Neural progenitor cell (in vitro differentiated cells): ENCODE data around the gene FHAD1. TPM values are rescaled to one million over a fixed set of nuclear protein-coding genes. Genes with fewer than 3 reads are reported as not detected.

Experiments used
- DNase-seq: peaks from one replicate; pipeline ENCODE4 v3.0.0-alpha.2; 2016; ENCODE audit warnings: low spot score
- H2AFZ ChIP-seq: fragments of 200-600 bp; sonication (generic); replicated peaks from 2 replicates; pipeline ENCODE4 v1.6.1; 2016; ENCODE audit warnings: antibody characterized with exemption
- H3F3A ChIP-seq: fragments of 200-600 bp; sonication (generic); 2 replicates; pipeline ENCODE4 v1.6.1; 2016; ENCODE audit warnings: antibody characterized with exemption, low read depth
- H3K27ac ChIP-seq: fragments of 200-600 bp; sonication (generic); 2 replicates; pipeline ENCODE4 v1.5.1; 2016; ENCODE audit warnings: mild to moderate bottlenecking
- H3K27me3 ChIP-seq: fragments of 200-600 bp; sonication (generic); 2 replicates; pipeline ENCODE4 v1.6.1; 2016; ENCODE audit warnings: mild to moderate bottlenecking, moderate library complexity
- H3K36me3 ChIP-seq: fragments of 200-600 bp; sonication (generic); 2 replicates; pipeline ENCODE4 v1.5.1; 2016
- H3K4me1 ChIP-seq: fragments of 200-600 bp; sonication (generic); 2 replicates; pipeline ENCODE4 v1.6.1; 2016; ENCODE audit warnings: mixed run types
- H3K4me2 ChIP-seq: fragments of 200-600 bp; sonication (generic); 2 replicates; pipeline ENCODE4 v1.6.1; 2016
- H3K4me3 ChIP-seq: fragments of 200-600 bp; sonication (generic); 2 replicates; pipeline ENCODE4 v1.5.1; 2016
- H3K79me2 ChIP-seq: fragments of 200-600 bp; sonication (generic); 2 replicates; pipeline ENCODE4 v1.6.1; 2016; ENCODE audit warnings: low read depth
- H3K9ac ChIP-seq: fragments of 200-600 bp; sonication (generic); 2 replicates; pipeline ENCODE4 v1.6.1; 2016
- H3K9me3 ChIP-seq: fragments of 200-600 bp; sonication (generic); 2 replicates; pipeline ENCODE4 v1.5.1; 2016; ENCODE audit warnings: low read depth
- H4K20me1 ChIP-seq: fragments of 200-600 bp; sonication (generic); 2 replicates; pipeline ENCODE4 v1.6.1; 2016; ENCODE audit warnings: low read depth
- H3K27ac Mint-ChIP-seq: 3 replicates; pipeline ENCODE4 v1.8.0; 2021; ENCODE audit warnings: mixed read lengths
- H3K27me3 Mint-ChIP-seq: 2 replicates; pipeline ENCODE4 v1.8.0; 2022; ENCODE audit warnings: low read depth, mild to moderate bottlenecking, inconsistent platforms, moderate library complexity, mixed read lengths; ENCODE audit not compliant: insufficient read depth
- H3K36me3 Mint-ChIP-seq: 3 replicates; pipeline ENCODE4 v1.8.0; 2021; ENCODE audit warnings: mixed read lengths
- H3K4me1 Mint-ChIP-seq: 3 replicates; pipeline ENCODE4 v1.8.0; 2021; ENCODE audit warnings: mixed read lengths
- H3K4me3 Mint-ChIP-seq: 3 replicates; pipeline ENCODE4 v1.8.0; 2021; ENCODE audit warnings: mild to moderate bottlenecking, moderate library complexity, mixed read lengths
- H3K9me3 Mint-ChIP-seq: 3 replicates; pipeline ENCODE4 v1.8.0; 2020; ENCODE audit warnings: mixed read lengths
- CTCF ChIP-seq: fragments of 200-600 bp; sonication (generic); IDR thresholded peaks from 2 replicates; pipeline ENCODE4 v1.5.1; 2017; ENCODE audit warnings: antibody characterized with exemption, mild to moderate bottlenecking
- EZH2 ChIP-seq: fragments of 200-600 bp; sonication (generic); IDR thresholded peaks from 2 replicates; pipeline ENCODE4 v1.6.1; 2017; ENCODE audit warnings: antibody characterized with exemption, mild to moderate bottlenecking, moderate library complexity
- EZH2phosphoT487 ChIP-seq: fragments of 200-600 bp; sonication (generic); IDR thresholded peaks from 2 replicates; pipeline ENCODE4 v1.6.1; 2017; ENCODE audit warnings: antibody characterized with exemption
- total RNA-seq: library from RNA; depleted of rRNA; stranded (reverse); fragments of >200 nt; gene quantifications from 2 replicates; pipeline ENCODE4 v1.2.3, GENCODE V29; 2015; ENCODE audit warnings: low replicate concordance

The FHAD1 gene
- total RNA-seq, 1 donor from 2014 or later = 9.1 TPM

DNA sequence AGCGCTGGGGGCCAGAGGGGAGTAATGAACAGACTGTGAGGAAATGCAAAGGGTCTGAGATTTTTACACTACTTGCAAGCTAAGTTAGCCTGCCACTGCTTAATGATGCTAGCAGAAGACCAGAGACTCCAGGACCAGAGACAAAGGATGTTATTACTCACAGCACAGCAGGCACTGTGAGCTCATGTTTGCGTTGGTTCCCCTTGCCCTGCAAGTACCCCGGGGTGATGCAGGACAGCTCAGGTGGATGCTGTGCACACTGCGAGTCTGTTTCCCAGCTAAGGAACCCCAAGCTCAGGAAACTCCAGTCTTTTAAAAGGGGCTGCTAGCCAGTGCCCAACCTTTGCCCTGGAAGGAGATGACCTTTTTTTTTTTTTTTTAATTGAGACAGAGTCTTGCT is 1.2 kb downstream of the FHAD1 start:
- Histone ChIP-seq H3F3A (peaks cover 13% of the 10 kb centered on the region), H3K4me2 (peak overlapping the region; percentile 90), H3K27ac (no peak overlapping the region), H3K9ac (no peak overlapping the region), H2AFZ (no peak overlapping the region), H3K4me3 (no peak overlapping the region), H3K27me3 (peaks cover 4% of the 10 kb centered on the region), H3K79me2 (no peaks in the 10 kb centered on the region), H3K36me3 (no peaks in the 10 kb centered on the region), H3K9me3 (no peaks in the 10 kb centered on the region), H3K4me1 (peaks cover 14% of the 10 kb centered on the region), H4K20me1 (no peaks in the 10 kb centered on the region)
- Mint-ChIP-seq H3K4me3 (peak overlapping the region; percentile 90), H3K36me3 (peaks cover 2% of the 10 kb centered on the region), H3K9me3 (peaks cover 10% of the 10 kb centered on the region), H3K27me3 (peaks cover 10% of the 10 kb centered on the region), H3K4me1 (peaks cover 50% of the 10 kb centered on the region), H3K27ac (no peak overlapping the region)
- no peak for DNase-seq
- TF ChIP-seq EZH2phosphoT487 = no peak
- no peak for TF ChIP-seq CTCF
- no peak for TF ChIP-seq EZH2

DNA sequence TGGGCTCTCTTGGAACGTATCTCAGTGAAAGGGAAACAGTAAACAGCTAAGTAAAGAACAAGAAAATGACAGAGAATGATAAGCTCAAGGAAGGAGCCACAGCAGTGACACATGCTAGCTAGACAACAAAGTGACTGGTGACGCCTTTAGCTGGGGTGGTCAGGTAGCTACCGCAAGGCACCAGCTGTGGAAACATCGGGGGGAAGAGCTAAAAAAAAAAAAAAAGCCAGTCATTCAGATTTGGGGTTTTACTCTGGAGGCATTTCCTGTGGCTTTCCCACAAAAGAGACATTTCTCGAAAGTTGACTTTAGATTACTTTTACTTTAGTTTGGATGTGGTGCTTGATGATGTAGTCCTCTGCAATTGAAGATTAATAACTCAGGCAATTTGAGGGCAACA is 2.1 kb downstream of the FHAD1 start:
- H3K36me3 ChIP-seq = no peaks in the 10 kb centered on the region
- Mint-ChIP-seq H3K27me3 (peaks cover 8% of the 10 kb centered on the region), H3K4me3 (no peak overlapping the region), H3K9me3 (peaks cover 10% of the 10 kb centered on the region), H3K27ac (no peak overlapping the region), H3K4me1 (peaks cover 46% of the 10 kb centered on the region), H3K36me3 (peaks cover 2% of the 10 kb centered on the region)
- H3F3A ChIP-seq = peaks cover 13% of the 10 kb centered on the region
- H3K4me2 ChIP-seq = no peak overlapping the region
- H3K27me3 ChIP-seq = peaks cover 4% of the 10 kb centered on the region
- no peaks in the 10 kb centered on the region for H3K79me2 ChIP-seq
- TF ChIP-seq CTCF (no peak), EZH2phosphoT487 (no peak), EZH2 (no peak)
- no peaks in the 10 kb centered on the region for H4K20me1 ChIP-seq
- no peaks in the 10 kb centered on the region for H3K9me3 ChIP-seq
- DNase-seq = no peak
- H3K4me3 ChIP-seq = no peak overlapping the region
- peaks cover 14% of the 10 kb centered on the region for H3K4me1 ChIP-seq
- H3K9ac ChIP-seq = no peak overlapping the region
- H2AFZ ChIP-seq = no peak overlapping the region
- no peak overlapping the region for H3K27ac ChIP-seq

GRCh38 chr1:15251857-15252835 is 5.1 kb downstream of the FHAD1 start:
- Mint-ChIP-seq H3K27me3 (peaks cover 5% of the 10 kb centered on the region), H3K27ac (peak overlapping the region; percentile 69), H3K4me1 (peaks cover 30% of the 10 kb centered on the region), H3K4me3 (no peak overlapping the region), H3K9me3 (peaks cover 6% of the 10 kb centered on the region), H3K36me3 (peaks cover 2% of the 10 kb centered on the region)
- Histone ChIP-seq H3K4me2 (no peak overlapping the region), H3K27me3 (peaks cover 4% of the 10 kb centered on the region), H3K9ac (no peak overlapping the region), H2AFZ (no peak overlapping the region), H3F3A (no peaks in the 10 kb centered on the region), H3K79me2 (no peaks in the 10 kb centered on the region), H3K4me1 (peaks cover 9% of the 10 kb centered on the region), H3K36me3 (no peaks in the 10 kb centered on the region), H3K27ac (no peak overlapping the region), H3K4me3 (no peak overlapping the region), H3K9me3 (no peaks in the 10 kb centered on the region), H4K20me1 (no peaks in the 10 kb centered on the region)
- peak; percentile 27 for DNase-seq
- TF ChIP-seq EZH2phosphoT487 (no peak), EZH2 (no peak), CTCF (no peak)
